ENCODE results near the gene DCP1A. TPM values are rescaled to one million over a fixed set of nuclear protein-coding genes. Genes with fewer than 3 reads are reported as not detected.

DCP1A gene
- total RNA-seq, 1 donor from 2014 or later, result 17.3 TPM

- peak overlapping the region; percentile 71 for H3K27ac ChIP-seq (replicated peaks)
- no peak for DNase-seq
- intact Hi-C loops (cut with micrococcal nuclease), result no loop called here
- peaks cover 76% of the 10 kb centered on the region for H3K4me1 ChIP-seq
- peaks cover 56% of the 10 kb centered on the region for H3K36me3 ChIP-seq
- H3K4me3 ChIP-seq, result no peak overlapping the region
- no peak for TF ChIP-seq CTCF (IDR thresholded peaks at IDR 0.05; ENCODE audit: borderline replicate concordance)
- H3K27me3 ChIP-seq (ENCODE audit: low read depth), result no peaks in the 10 kb centered on the region
- H3K9me3 ChIP-seq (replicated peaks), result no peaks in the 10 kb centered on the region
Measured at GRCh38 chr3:53239800-53240199, 107.5 kb downstream of the DCP1A start.

GRCh38 chr3:53238886-53239285 lies 108.5 kb downstream of the DCP1A start:
- TF ChIP-seq CTCF (IDR thresholded peaks at IDR 0.05; ENCODE audit: borderline replicate concordance), result no peak
- no peak for DNase-seq
- no peaks in the 10 kb centered on the region for H3K9me3 ChIP-seq (replicated peaks)
- intact Hi-C loops (cut with micrococcal nuclease), result no loop called here
- no peak overlapping the region for H3K4me3 ChIP-seq
- H3K4me1 ChIP-seq, result peaks cover 67% of the 10 kb centered on the region
- peak overlapping the region; percentile 71 for H3K27ac ChIP-seq (replicated peaks)
- H3K36me3 ChIP-seq, result peaks cover 65% of the 10 kb centered on the region
- H3K27me3 ChIP-seq (ENCODE audit: low read depth), result no peaks in the 10 kb centered on the region

GRCh38 chr3:53238051-53238850 lies 109.1 kb downstream of the DCP1A start:
- Histone ChIP-seq H3K27ac (replicated peaks) (peak overlapping the region; percentile 71), H3K27me3 (ENCODE audit: low read depth) (no peaks in the 10 kb centered on the region), H3K4me1 (peaks cover 62% of the 10 kb centered on the region), H3K9me3 (replicated peaks) (no peaks in the 10 kb centered on the region), H3K36me3 (peaks cover 71% of the 10 kb centered on the region), H3K4me3 (no peak overlapping the region)
- DNase-seq, result no peak
- intact Hi-C loops (cut with micrococcal nuclease), result no loop called here
- TF ChIP-seq CTCF (IDR thresholded peaks at IDR 0.05; ENCODE audit: borderline replicate concordance), result no peak

GRCh38 chr3:53236112-53236841 lies 111.1 kb downstream of the DCP1A start:
- H3K27ac ChIP-seq (replicated peaks), result peak overlapping the region; percentile 75
- peak; percentile 71 for DNase-seq
- H3K27me3 ChIP-seq (ENCODE audit: low read depth), result no peaks in the 10 kb centered on the region
- TF ChIP-seq CTCF (IDR thresholded peaks at IDR 0.05; ENCODE audit: borderline replicate concordance), result no peak
- H3K9me3 ChIP-seq (replicated peaks), result no peaks in the 10 kb centered on the region
- H3K36me3 ChIP-seq, result peaks cover 84% of the 10 kb centered on the region
- H3K4me1 ChIP-seq, result peaks cover 46% of the 10 kb centered on the region
- no peak overlapping the region for H3K4me3 ChIP-seq
- intact Hi-C loops (cut with micrococcal nuclease), result no loop called here

GRCh38 chr3:53235545-53235944 lies 111.8 kb downstream of the DCP1A start:
- intact Hi-C loops (cut with micrococcal nuclease), result no loop called here

More at GRCh38 chr3:53235545-53235944, 111.8 kb downstream of the DCP1A start:
- H3K4me1 ChIP-seq, result peaks cover 39% of the 10 kb centered on the region
- no peaks in the 10 kb centered on the region for H3K27me3 ChIP-seq (ENCODE audit: low read depth)
- H3K27ac ChIP-seq (replicated peaks), result peak overlapping the region; percentile 75
- H3K36me3 ChIP-seq, result peaks cover 84% of the 10 kb centered on the region
- no peak overlapping the region for H3K4me3 ChIP-seq
- TF ChIP-seq CTCF (IDR thresholded peaks at IDR 0.05; ENCODE audit: borderline replicate concordance), result no peak
- no peak for DNase-seq
- H3K9me3 ChIP-seq (replicated peaks), result no peaks in the 10 kb centered on the region
